ENCODE measurements around the gene HIVEP2.
A peak's percentile ranks its signal among the peaks of the same experiment; 100 is the strongest.
"Not testable (repeated sequence)": the region's sequence is repeated elsewhere in the genome, so short reads cannot be mapped to it uniquely, and the experiment has no call there.

Gene HIVEP2, protein sequence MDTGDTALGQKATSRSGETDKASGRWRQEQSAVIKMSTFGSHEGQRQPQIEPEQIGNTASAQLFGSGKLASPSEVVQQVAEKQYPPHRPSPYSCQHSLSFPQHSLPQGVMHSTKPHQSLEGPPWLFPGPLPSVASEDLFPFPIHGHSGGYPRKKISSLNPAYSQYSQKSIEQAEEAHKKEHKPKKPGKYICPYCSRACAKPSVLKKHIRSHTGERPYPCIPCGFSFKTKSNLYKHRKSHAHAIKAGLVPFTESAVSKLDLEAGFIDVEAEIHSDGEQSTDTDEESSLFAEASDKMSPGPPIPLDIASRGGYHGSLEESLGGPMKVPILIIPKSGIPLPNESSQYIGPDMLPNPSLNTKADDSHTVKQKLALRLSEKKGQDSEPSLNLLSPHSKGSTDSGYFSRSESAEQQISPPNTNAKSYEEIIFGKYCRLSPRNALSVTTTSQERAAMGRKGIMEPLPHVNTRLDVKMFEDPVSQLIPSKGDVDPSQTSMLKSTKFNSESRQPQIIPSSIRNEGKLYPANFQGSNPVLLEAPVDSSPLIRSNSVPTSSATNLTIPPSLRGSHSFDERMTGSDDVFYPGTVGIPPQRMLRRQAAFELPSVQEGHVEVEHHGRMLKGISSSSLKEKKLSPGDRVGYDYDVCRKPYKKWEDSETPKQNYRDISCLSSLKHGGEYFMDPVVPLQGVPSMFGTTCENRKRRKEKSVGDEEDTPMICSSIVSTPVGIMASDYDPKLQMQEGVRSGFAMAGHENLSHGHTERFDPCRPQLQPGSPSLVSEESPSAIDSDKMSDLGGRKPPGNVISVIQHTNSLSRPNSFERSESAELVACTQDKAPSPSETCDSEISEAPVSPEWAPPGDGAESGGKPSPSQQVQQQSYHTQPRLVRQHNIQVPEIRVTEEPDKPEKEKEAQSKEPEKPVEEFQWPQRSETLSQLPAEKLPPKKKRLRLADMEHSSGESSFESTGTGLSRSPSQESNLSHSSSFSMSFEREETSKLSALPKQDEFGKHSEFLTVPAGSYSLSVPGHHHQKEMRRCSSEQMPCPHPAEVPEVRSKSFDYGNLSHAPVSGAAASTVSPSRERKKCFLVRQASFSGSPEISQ (N-terminal part only)

DNA sequence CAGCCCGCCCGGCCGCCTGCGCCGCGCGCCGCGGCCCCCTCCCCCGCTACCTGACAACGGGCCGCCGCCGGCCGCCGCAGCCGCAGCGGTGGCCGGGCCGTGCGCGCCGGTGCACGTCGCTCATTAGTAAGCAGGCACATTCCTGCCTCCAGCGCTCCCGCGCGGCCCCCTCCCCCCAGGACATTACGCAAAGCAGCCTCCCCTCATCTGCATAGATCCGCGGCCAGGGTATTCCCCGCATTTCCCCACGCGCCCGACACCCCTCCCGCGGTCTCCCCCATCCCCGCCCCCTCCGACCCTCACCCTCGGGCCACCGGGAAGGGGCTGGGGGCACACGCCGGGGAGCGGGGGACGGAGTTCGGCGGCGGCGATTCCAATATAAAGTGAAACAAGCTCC, at the start of gene HIVEP2:
Gene HIVEP2 (minus strand): TSS at position 128 of the 397 bp plus-strand sequence. CDS start 170,438 bp downstream, outside the sequence.
- Histone ChIP-seq H3K9ac (ENCODE audit: low read length in 5 of 5) (peak within 1 kb of the TSS; percentile 84 to 100 (median 99)), H3K9me3 (ENCODE audit: control insufficient read depth in 5 of 5, low read length in 5 of 5) (no peaks in the 10 kb centered on the region), H3K27ac (ENCODE audit: low read depth, low read length) (peak within 1 kb of the TSS; percentile 100), H3K4me1 (ENCODE audit: control insufficient read depth in 5 of 5, insufficient read depth in 5 of 5, low read length in 5 of 5) (peaks cover 3 to 27% (median 16%) of the 10 kb centered on the region in 5 donors), H3K4me3 (ENCODE audit: low read depth in 1 of 5, low read length in 5 of 5) (peak within 1 kb of the TSS; percentile 77 to 99 (median 96)), H3K36me3 (ENCODE audit: control insufficient read depth in 5 of 5, insufficient read depth in 5 of 5, low read length in 5 of 5) (no peaks in the 10 kb centered on the region), H3K27me3 (ENCODE audit: control insufficient read depth in 5 of 5, insufficient read depth in 4 of 5, low read length in 5 of 5) (no peaks in the 10 kb centered on the region)

DNA sequence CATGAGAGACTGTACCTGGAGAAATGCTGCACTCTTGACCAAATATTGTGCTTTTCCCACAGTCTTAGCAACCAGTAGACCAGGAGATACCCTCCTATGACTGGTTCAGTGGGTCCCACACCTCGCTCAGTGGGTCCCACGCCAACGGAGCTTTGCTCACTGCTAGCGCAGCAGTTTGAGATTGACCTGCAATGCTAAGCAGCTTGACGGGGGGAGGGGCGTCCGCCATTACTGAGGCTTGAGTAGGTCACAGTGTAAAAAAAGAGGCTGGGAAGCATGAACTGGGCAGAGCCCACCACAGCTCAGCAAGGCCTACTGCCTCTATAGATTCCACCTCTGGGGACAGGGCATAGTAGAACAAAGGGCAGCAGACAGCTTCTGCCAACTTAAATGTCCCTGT, 49.0 kb upstream of the HIVEP2 start:
- Histone ChIP-seq H3K27me3 (ENCODE audit: control insufficient read depth in 5 of 5, insufficient read depth in 4 of 5, low read length in 5 of 5) (no peaks in the 10 kb centered on the region), H3K4me3 (ENCODE audit: low read depth in 1 of 5, low read length in 5 of 5) (no peak overlapping the region), H3K36me3 (ENCODE audit: control insufficient read depth in 5 of 5, insufficient read depth in 5 of 5, low read length in 5 of 5) (no peaks in the 10 kb centered on the region), H3K9ac (ENCODE audit: low read length in 5 of 5) (no peak overlapping the region), H3K27ac (ENCODE audit: low read depth, low read length) (no peak overlapping the region), H3K9me3 (ENCODE audit: control insufficient read depth in 5 of 5, low read length in 5 of 5) (no peaks in the 10 kb centered on the region), H3K4me1 (ENCODE audit: control insufficient read depth in 5 of 5, insufficient read depth in 5 of 5, low read length in 5 of 5) (no peaks in the 10 kb centered on the region)

DNA sequence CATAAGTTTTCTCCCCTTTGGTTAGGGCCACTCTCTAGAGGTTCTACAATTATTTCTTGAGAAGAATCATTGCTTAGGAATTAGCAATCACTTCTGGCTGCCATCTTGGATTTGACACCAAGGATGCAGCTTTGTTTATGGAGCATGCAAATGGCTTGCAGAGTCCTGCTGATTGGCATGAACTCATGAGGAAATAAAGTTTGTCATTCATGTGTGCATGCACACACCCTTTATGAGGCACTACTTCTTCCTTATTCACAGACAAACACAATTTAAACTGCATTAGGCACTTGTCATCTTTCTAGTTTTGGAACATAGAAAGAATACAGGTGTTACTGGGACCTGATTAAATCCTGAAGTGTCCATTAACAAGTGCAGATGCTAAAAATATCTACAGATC, 42.5 kb upstream of the HIVEP2 start:
- H3K9me3 ChIP-seq (ENCODE audit: control insufficient read depth in 5 of 5, low read length in 5 of 5) = no peaks in the 10 kb centered on the region

DNA sequence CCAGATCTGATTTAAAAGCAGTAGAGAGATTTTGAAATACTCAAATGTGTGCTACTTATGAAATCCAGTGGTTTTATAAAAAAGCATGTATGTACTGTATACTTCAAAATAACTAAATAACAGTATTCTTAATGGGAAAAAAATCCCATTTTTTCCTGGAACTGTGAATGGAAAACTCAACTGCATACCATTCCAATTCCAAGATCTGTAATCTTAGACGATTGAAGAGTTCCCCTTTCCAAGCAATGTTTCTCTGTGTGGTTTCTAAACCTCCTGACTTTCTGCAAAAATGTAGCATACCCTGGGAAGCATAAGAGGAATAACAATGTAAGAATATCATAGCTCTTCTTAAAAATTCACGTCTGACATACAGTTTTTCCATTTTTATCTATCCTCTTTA, 40.3 kb upstream of the HIVEP2 start:
- Histone ChIP-seq H3K9me3 (ENCODE audit: control insufficient read depth in 5 of 5, low read length in 5 of 5) (peaks cover 0 to 3% (median 0%) of the 10 kb centered on the region in 5 donors), H3K9ac (ENCODE audit: low read length in 5 of 5) (no peak overlapping the region)

More for the DNA sequence above, 42.5 kb upstream of the HIVEP2 start:
- no peaks in the 10 kb centered on the region for H3K36me3 ChIP-seq (ENCODE audit: control insufficient read depth in 5 of 5, insufficient read depth in 5 of 5, low read length in 5 of 5)
- no peak overlapping the region for H3K9ac ChIP-seq (ENCODE audit: low read length in 5 of 5)
- no peak overlapping the region for H3K4me3 ChIP-seq (ENCODE audit: low read depth in 1 of 5, low read length in 5 of 5)
- H3K4me1 ChIP-seq (ENCODE audit: control insufficient read depth in 5 of 5, insufficient read depth in 5 of 5, low read length in 5 of 5) = peaks cover 0 to 11% (median 3%) of the 10 kb centered on the region in 5 donors
- H3K27ac ChIP-seq (ENCODE audit: low read depth, low read length) = no peak overlapping the region
- H3K27me3 ChIP-seq (ENCODE audit: control insufficient read depth in 5 of 5, insufficient read depth in 4 of 5, low read length in 5 of 5) = no peaks in the 10 kb centered on the region

DNA sequence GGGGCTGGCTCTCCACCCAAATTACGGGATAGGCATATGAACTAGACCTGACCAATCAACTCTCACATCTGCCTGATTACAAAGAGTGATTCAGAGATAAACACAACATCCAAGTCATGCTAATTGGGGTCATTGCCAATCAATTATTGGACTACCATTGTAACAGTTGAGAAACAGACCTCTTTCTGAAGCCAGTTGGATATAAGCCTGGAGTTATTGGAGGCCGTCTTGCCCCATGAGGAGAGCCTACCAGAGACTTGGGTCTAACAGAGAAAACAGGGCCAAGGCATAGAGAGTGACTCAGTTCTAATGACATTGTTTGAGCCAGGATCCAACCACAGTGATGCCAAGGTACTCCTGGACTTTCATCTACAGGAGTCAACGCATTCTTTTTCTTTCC, 39.4 kb upstream of the HIVEP2 start:
- no peak overlapping the region for H3K9ac ChIP-seq (ENCODE audit: low read length in 5 of 5)
- no peaks in the 10 kb centered on the region for H3K27me3 ChIP-seq (ENCODE audit: control insufficient read depth in 5 of 5, insufficient read depth in 4 of 5, low read length in 5 of 5)
- H3K4me1 ChIP-seq (ENCODE audit: control insufficient read depth in 5 of 5, insufficient read depth in 5 of 5, low read length in 5 of 5) = peaks cover 0 to 11% (median 3%) of the 10 kb centered on the region in 5 donors
- no peaks in the 10 kb centered on the region for H3K36me3 ChIP-seq (ENCODE audit: control insufficient read depth in 5 of 5, insufficient read depth in 5 of 5, low read length in 5 of 5)
- peaks cover 0 to 4% (median 0%) of the 10 kb centered on the region in 5 donors for H3K9me3 ChIP-seq (ENCODE audit: control insufficient read depth in 5 of 5, low read length in 5 of 5)
- no peak overlapping the region for H3K27ac ChIP-seq (ENCODE audit: low read depth, low read length)
- H3K4me3 ChIP-seq (ENCODE audit: low read depth in 1 of 5, low read length in 5 of 5) = no peak overlapping the region

More for the DNA sequence above, 40.3 kb upstream of the HIVEP2 start:
- Histone ChIP-seq H3K4me3 (ENCODE audit: low read depth in 1 of 5, low read length in 5 of 5) (no peak overlapping the region), H3K4me1 (ENCODE audit: control insufficient read depth in 5 of 5, insufficient read depth in 5 of 5, low read length in 5 of 5) (peaks cover 0 to 11% (median 3%) of the 10 kb centered on the region in 5 donors), H3K27me3 (ENCODE audit: control insufficient read depth in 5 of 5, insufficient read depth in 4 of 5, low read length in 5 of 5) (no peaks in the 10 kb centered on the region), H3K27ac (ENCODE audit: low read depth, low read length) (no peak overlapping the region), H3K36me3 (ENCODE audit: control insufficient read depth in 5 of 5, insufficient read depth in 5 of 5, low read length in 5 of 5) (no peaks in the 10 kb centered on the region)

DNA sequence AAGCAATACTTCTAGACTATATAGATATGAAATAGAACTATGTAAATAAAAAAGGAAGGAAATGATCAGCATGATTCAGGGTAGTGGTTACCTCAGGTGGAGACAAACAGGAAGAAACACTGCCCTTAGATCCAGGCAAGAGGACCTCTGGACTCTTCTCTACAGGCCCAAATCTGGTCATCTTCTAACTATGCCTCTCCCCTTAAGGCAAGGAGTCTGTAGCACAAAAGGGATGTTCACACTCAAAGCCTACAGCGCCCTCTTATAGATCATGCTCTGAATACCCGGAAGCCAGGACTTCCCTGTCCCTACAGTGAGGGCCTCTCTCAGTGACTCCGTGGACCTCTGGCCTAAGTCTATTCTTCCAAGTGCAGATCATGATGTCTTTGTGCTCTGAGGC, 30.4 kb upstream of the HIVEP2 start:
- no peaks in the 10 kb centered on the region for H3K36me3 ChIP-seq (ENCODE audit: control insufficient read depth in 5 of 5, insufficient read depth in 5 of 5, low read length in 5 of 5)
- H3K9ac ChIP-seq (ENCODE audit: low read length in 5 of 5) = no peak overlapping the region

DNA sequence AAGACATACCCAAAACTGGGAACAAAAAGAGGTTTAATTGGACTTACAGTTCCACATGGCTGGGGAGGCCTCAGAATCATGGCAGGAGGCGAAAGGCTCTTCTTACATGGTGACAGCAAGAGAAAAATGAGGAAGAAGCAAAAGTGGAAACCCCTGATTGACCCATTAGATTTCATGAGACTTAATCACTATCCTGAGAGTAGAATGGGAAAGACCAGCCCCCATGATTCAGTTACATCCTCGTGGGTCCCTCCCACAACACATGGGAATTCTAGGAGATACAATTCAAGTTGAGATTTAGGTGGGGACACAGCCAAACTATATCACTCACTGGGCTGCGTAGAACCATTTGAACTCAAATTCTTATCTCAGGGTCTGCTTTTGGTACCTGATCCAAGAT, 26.0 kb upstream of the HIVEP2 start:
- H3K9ac ChIP-seq (ENCODE audit: low read length in 5 of 5); H3K27ac ChIP-seq (ENCODE audit: low read depth, low read length); H3K9me3 ChIP-seq (ENCODE audit: control insufficient read depth in 5 of 5, low read length in 5 of 5); H3K4me3 ChIP-seq (ENCODE audit: low read depth in 1 of 5, low read length in 5 of 5); H3K27me3 ChIP-seq (ENCODE audit: control insufficient read depth in 5 of 5, insufficient read depth in 4 of 5, low read length in 5 of 5); H3K36me3 ChIP-seq (ENCODE audit: control insufficient read depth in 5 of 5, insufficient read depth in 5 of 5, low read length in 5 of 5); H3K4me1 ChIP-seq (ENCODE audit: control insufficient read depth in 5 of 5, insufficient read depth in 5 of 5, low read length in 5 of 5): not testable (repeated sequence)

More for the DNA sequence above, 30.4 kb upstream of the HIVEP2 start:
- H3K27me3 ChIP-seq (ENCODE audit: control insufficient read depth in 5 of 5, insufficient read depth in 4 of 5, low read length in 5 of 5) = no peaks in the 10 kb centered on the region
- no peak overlapping the region for H3K27ac ChIP-seq (ENCODE audit: low read depth, low read length)
- no peaks in the 10 kb centered on the region for H3K4me1 ChIP-seq (ENCODE audit: control insufficient read depth in 5 of 5, insufficient read depth in 5 of 5, low read length in 5 of 5)
- peaks cover 0 to 3% (median 0%) of the 10 kb centered on the region in 5 donors for H3K9me3 ChIP-seq (ENCODE audit: control insufficient read depth in 5 of 5, low read length in 5 of 5)
- H3K4me3 ChIP-seq (ENCODE audit: low read depth in 1 of 5, low read length in 5 of 5) = no peak overlapping the region

DNA sequence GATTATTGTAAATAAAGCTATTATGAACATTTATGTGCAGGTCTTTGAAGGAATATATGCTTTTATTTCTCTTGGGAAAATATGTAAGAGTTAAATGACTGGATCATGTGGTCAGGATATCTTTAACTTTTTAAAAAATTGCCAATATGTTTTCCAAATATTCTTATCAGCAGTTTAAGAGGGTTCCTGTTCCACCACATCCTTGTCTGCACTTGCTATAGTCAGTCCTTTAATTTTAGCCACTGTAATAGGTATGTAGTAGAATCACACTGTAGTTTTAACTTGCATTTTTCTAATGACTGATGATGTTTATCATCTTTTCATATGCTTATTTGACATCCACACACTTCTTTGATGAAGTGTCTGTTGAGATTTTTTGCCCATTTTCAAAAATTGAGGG, 23.6 kb upstream of the HIVEP2 start:
- Histone ChIP-seq H3K4me3 (ENCODE audit: low read depth in 1 of 5, low read length in 5 of 5) (no peak overlapping the region), H3K9ac (ENCODE audit: low read length in 5 of 5) (no peak overlapping the region), H3K9me3 (ENCODE audit: control insufficient read depth in 5 of 5, low read length in 5 of 5) (peaks cover 0 to 4% (median 0%) of the 10 kb centered on the region in 5 donors), H3K36me3 (ENCODE audit: control insufficient read depth in 5 of 5, insufficient read depth in 5 of 5, low read length in 5 of 5) (no peaks in the 10 kb centered on the region), H3K27ac (ENCODE audit: low read depth, low read length) (no peak overlapping the region), H3K27me3 (ENCODE audit: control insufficient read depth in 5 of 5, insufficient read depth in 4 of 5, low read length in 5 of 5) (no peaks in the 10 kb centered on the region), H3K4me1 (ENCODE audit: control insufficient read depth in 5 of 5, insufficient read depth in 5 of 5, low read length in 5 of 5) (no peaks in the 10 kb centered on the region)

DNA sequence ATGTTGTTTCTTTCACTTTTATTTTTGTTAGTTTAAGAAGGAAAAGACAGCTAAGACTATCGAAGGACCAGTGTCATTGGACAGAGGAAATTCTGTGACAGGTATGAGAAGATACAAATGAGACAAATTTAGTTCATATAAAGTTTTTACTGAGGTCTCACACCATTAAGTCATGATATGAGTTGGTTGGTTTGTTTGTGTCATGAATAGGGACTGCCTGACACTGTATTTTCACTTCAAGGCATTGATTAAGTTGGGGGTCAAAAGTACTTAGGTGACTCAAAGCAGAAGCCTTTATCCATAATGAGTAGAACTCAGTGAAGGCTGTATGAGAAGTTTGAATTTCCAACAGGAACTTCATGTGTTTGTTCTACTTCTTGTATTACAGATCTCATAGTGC, 21.3 kb upstream of the HIVEP2 start:
- no peaks in the 10 kb centered on the region for H3K4me1 ChIP-seq (ENCODE audit: control insufficient read depth in 5 of 5, insufficient read depth in 5 of 5, low read length in 5 of 5)

More for the DNA sequence above, 21.3 kb upstream of the HIVEP2 start:
- H3K4me3 ChIP-seq (ENCODE audit: low read depth in 1 of 5, low read length in 5 of 5) = no peak overlapping the region
- no peaks in the 10 kb centered on the region for H3K36me3 ChIP-seq (ENCODE audit: control insufficient read depth in 5 of 5, insufficient read depth in 5 of 5, low read length in 5 of 5)
- H3K9me3 ChIP-seq (ENCODE audit: control insufficient read depth in 5 of 5, low read length in 5 of 5) = peaks cover 0 to 4% (median 0%) of the 10 kb centered on the region in 5 donors
- no peaks in the 10 kb centered on the region for H3K27me3 ChIP-seq (ENCODE audit: control insufficient read depth in 5 of 5, insufficient read depth in 4 of 5, low read length in 5 of 5)
- no peak overlapping the region for H3K27ac ChIP-seq (ENCODE audit: low read depth, low read length)
- H3K9ac ChIP-seq (ENCODE audit: low read length in 5 of 5) = no peak overlapping the region
